ENCODE data around the gene RAPGEF3.

Gene RAPGEF3

GRCh38 chr12:47776471-47777143, 17.9 kb upstream of the RAPGEF3 start:
- DNase-seq = peak; percentile 47

DNA sequence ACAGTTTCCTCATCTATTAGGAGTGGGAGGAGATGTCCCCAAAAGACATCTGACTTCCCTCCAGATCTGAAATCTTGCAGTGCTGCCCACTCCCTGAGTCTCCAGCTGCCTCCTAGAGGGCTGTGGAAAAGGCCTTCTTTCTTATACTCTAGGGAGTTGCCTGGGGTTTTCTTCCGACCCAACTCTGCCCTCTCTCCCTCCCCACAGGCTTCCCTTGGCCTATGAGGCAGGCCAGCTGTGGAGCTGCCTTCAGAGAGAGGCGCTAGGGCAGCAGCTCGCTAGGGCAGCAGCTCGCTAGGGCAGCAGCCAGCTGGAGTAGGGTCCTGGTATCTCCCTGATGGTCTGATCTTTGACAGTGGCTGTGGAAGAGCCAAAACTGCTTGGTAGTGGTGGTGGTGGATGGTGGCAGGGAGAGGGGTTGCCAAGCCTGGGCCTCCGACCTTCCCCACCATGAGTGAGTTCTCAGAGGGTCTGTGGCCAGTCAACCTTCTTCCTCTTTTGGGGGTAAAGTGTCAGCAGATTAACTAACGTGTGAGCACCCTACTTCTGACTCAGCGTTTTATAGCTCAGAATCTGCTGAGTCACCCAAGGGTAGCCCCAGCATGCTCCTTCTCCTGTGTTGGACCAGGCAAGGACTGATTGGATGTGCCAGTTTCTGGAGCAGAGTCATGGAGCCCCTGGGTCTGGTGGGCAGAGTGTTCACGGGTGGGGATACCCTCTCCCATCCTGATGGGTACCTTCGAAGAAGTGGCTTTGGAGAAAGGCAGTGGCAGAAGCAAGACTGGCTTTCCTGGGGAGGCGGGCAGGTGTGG, 16.6 kb upstream of the RAPGEF3 start:
- DNase-seq = peak; percentile 50

- no peak for DNase-seq
Measured at GRCh38 chr12:47774663-47775062, 16.0 kb upstream of the RAPGEF3 start.

GRCh38 chr12:47773858-47774580, 15.3 kb upstream of the RAPGEF3 start:
- no peak for DNase-seq

DNA sequence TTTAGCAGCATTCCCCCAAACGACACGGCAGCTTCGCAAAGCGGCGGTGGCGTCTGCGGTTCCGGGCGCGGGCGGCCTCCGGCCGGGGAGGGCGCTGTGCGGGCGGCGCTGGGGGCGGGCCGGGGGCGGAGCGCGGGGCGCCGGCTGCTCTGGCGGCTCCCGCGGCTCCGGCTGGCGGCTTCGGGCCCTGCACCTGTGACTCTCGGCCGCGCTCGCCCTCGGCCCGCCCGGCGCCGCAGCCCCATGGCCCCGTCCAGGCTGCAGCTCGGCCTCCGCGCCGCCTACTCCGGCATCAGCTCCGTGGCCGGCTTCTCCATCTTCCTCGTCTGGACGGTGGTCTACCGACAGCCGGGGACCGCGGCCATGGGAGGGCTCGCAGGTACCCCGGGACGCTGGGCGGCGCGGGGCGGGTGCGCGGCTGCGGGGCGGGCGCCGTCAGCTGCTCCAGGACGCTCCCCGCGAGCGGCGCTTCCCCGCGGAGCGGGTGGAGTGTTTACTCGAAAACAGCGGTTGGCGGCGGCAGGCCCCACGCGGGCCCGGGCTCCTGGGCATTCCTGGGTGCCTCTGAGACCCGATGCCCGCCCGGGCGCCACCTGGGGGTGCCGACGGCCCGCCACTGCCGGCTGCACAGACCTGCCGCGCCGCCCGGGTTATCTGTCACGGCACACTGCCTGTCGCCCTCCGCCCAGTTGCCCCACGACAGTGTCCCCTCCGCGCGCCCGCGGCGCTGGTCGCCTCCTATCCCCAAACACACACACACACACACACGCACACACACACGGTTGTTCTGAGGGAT, 14.6 kb upstream of the RAPGEF3 start, which contains the start of gene SLC48A1:
Gene SLC48A1, plus strand, starts transcription at position 177 of the 796 bp plus-strand sequence. Its CDS starts 67 bp downstream, at position 244.
- DNase-seq = peak; percentile 63

- DNase-seq = no peak
Measured at GRCh38 chr12:47772738-47773061, 14.0 kb upstream of the RAPGEF3 start.

GRCh38 chr12:47772094-47772660, 13.5 kb upstream of the RAPGEF3 start:
- DNase-seq = no peak

- DNase-seq = no peak
Measured at GRCh38 chr12:47771304-47771703, 12.6 kb upstream of the RAPGEF3 start.

DNA sequence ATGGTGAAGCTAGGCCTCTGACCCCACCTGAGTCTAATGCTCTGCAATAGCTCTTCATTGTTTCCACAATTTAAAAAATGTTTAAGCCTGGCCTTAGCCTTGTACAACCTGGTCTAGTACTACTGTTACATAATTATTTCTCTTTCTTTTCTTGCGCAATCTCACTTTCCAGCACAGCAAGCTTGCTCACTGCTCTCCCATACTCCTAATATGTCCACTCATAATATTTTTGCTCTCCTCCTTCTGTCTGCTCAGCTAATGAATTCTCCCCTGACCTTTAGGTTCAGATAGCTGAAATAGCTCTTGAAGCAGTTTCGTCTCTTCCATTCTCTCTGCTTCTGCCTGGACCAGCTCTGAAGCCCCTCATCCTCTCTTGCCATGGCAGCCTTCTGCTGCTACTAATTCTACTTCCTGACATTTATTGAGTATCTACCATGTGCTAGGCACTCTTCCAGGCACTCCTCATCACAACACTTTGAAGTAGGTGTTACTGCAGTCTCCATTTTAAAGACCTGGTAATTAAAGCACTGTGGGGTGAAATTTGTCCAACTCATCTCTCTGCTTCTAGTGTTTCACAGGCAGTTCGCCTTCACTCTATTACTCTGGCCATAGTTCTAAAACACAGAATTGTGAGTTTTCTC, 11.5 kb upstream of the RAPGEF3 start:
- DNase-seq = no peak

DNA sequence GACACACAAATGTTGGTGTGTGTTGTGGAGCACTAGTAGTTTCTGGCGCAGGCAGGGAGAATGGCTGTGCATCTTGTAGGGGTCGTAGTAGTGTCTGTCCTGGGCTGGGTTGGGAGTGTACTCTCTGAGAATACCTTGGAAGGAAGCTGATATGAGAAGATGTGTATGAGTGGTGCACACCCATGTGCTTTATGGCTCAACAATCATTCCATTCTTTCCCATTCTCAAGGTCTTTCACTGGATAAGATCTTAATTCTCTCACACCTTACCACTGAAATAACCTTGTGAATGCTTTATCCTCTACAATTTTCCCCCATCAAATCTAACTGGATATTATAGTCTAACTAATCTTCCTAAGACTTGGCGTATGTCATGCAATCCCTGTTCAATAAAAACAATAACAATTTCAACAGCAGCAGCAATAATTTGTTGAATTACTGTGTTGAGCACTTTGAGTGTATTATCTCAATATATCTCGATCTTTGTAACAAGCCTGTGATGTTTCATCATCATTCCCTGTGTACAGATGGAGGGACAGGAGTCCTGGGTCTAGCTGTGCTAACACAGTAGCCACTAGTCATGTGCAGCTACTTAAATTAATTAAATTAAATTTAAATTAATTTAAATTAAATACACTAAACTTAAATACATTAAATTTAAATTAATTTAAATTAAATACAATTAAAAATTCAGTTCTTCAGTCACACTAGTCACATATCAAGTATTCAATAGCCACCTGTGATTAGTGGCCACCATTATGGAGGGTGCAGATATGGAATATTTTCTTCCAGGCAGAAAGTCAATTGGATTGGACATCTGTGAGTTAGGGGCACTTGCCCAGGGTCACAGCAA, 10.8 kb upstream of the RAPGEF3 start:
- DNase-seq = no peak

- DNase-seq = peak; percentile 74
Measured at GRCh38 chr12:47768323-47768811, 9.7 kb upstream of the RAPGEF3 start.

- no peak for DNase-seq
Measured at GRCh38 chr12:47767216-47767724, 8.6 kb upstream of the RAPGEF3 start.

- no peak for DNase-seq
Measured at GRCh38 chr12:47766502-47767215, 8.0 kb upstream of the RAPGEF3 start.

DNA sequence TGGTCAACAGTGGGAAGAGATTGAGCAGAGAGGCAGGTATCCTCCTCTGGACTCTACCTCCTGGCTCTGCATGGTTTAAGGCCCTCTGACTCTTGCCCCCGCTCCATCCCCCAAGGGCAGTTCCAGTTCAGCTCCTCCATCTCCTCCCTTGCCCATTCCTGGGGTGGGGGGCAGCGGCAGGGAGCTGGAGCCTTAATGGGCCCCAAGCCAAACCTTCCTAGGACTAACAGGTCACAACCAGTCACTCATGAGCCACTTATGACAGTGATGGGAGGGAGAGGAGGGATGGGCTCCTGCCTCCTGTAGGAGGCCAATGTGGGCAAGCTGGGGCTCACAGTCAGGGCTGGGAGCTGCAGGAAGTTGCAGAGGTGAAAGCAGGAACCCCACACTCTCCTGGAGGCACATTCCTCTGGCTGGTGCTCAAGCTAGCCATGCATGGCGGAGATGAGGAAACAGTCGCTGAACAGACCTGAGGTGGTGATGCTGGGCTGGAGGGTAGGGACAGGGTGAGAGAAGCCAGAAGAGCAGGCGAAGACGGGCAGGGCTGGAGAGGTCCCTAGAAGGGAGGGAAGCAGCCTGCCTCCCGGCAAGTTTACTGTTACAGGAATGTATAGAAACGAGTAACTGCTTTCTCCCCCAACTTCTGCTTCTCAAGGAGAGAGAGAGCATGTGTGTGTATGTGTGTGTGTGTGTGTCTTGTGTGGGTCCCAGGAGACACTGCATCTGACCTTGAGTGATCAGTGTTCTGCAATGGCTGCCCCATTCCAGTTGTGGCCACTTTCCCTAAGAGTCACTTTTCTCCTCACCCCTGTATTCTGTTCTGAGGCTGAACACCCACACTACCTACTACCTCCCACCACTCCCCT, 5.0 kb upstream of the RAPGEF3 start:
- DNase-seq = peak; percentile 25

DNA sequence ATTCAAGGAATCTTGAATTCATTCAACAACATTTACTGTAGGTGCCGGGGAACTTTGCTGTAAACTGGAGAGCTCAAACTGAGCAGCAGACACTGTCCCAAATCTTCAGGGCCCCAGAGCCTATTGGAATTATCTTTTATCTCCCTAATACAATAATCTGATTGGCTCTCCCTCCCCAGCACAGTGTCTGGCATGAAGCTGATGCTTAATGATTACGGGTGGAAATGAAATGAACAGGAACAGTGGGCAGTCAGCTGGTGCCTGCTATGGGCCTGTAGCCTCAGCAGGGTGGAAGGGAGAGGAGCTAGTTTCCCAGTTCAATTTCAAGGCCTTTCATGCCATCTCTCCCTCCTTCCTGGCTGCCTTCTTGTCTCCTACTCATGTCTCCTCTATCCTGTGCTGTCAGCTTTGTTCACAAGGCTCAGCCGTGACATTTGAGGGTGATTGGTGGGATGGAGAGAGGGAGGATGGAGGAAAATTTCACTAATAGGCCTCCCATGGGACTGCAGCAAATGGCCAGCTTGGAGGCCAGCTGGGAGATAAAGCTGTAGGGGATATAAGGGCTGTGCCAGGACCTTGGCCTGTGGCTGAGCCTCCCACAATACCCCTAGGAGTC, 4.3 kb upstream of the RAPGEF3 start:
- DNase-seq = no peak

GRCh38 chr12:47758584-47758833, 171 bp downstream of the RAPGEF3 start:
- no peak for DNase-seq

DNA sequence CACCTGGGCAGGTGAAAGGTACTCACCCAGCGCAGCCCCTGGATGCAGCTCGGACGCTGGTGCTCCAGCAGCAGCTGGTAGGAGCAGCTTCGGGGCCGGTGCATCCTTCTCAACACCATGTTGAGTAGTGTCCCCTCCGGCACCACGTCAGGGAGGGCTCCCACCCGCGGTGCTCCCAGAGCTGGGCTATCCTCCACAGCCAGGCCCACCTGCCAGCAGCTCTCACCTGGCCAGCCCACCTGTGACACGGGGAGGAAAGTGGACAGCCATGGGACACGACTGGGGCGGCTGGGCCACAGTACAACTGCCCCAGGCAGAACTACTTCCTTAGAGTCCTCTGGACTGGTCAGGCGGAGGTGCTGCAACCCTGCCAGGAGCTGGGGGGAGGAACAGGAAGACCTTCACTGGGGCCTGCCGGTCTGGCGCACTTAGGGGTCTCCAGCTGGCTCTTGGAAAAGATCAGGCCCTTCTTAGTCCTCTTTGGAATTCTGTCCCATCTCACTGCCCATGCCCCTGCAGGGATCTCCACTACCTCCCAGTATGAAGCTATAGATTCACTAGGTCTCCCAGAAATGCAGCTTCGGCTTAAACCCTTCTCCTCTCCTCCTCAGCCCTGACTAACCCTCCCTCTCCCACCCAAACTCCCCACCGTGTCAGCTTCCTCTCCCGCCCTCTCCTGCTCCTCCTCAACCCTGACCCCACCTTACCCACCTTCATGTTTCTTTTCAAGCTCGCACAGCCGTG, 668 bp downstream of the RAPGEF3 start:
- no peak for DNase-seq

GRCh38 chr12:47757364-47757839, 1.3 kb downstream of the RAPGEF3 start:
- no peak for DNase-seq
